Activated CD4-positive, alpha-beta memory T cell treated with anti-CD3 and anti-CD28 coated beads for 36 hours (primary cell): Measurements from ENCODE around the gene ITGA11. TPM values are rescaled to one million over a fixed set of nuclear protein-coding genes. Genes with fewer than 3 reads are reported as not detected.
A peak's percentile ranks its signal among the peaks of the same experiment; 100 is the strongest.

Experiments used
- CTCF ChIA-PET: fragments of 350-600 bp; sonication (Branson Sonifier 250); formaldehyde crosslinking; loops from one replicate; lab custom pipeline; 2021; ENCODE audit warnings: antibody characterized with exemption, inconsistent platforms; lab: Charles Lee
- POLR2A ChIA-PET: fragments of 350-600 bp; sonication (Branson Sonifier 250); formaldehyde crosslinking; loops from one replicate; lab custom pipeline; 2021; ENCODE audit warnings: antibody characterized with exemption; lab: Charles Lee
- DNase-seq: peaks from one replicate; pipeline ENCODE4 v3.0.0-alpha.2; 2020
- H3K27ac Mint-ChIP-seq: one replicate; pipeline ENCODE4 v1.8.0; 2021; ENCODE audit warnings: mixed read lengths
- H3K27me3 Mint-ChIP-seq: one replicate; pipeline ENCODE4 v1.8.0; 2021; ENCODE audit warnings: mixed read lengths
- H3K36me3 Mint-ChIP-seq: one replicate; pipeline ENCODE4 v1.8.0; 2021; ENCODE audit warnings: mixed read lengths
- H3K4me1 Mint-ChIP-seq: one replicate; pipeline ENCODE4 v1.8.0; 2021; ENCODE audit warnings: low read depth, mixed read lengths
- H3K4me3 Mint-ChIP-seq: one replicate; pipeline ENCODE4 v1.8.0; 2021; ENCODE audit warnings: mild to moderate bottlenecking, mixed read lengths
- H3K9me3 Mint-ChIP-seq: one replicate; pipeline ENCODE4 v1.8.0; 2021; ENCODE audit warnings: mixed read lengths
- intact Hi-C: fragments of 100-400 bp; cut with micrococcal nuclease; formaldehyde crosslinking; loops from one replicate; pipeline ENCODE4 v1.15.1; 2023
- total RNA-seq, 2 experiments: library from RNA; stranded (reverse); gene quantifications; one replicate each; pipeline ENCODE4 v1.2.3, GENCODE V29; 2021

The ITGA11 gene
- total RNA-seq, 2 experiments from 2014 or later, result 0.56 to 0.59 TPM

DNA sequence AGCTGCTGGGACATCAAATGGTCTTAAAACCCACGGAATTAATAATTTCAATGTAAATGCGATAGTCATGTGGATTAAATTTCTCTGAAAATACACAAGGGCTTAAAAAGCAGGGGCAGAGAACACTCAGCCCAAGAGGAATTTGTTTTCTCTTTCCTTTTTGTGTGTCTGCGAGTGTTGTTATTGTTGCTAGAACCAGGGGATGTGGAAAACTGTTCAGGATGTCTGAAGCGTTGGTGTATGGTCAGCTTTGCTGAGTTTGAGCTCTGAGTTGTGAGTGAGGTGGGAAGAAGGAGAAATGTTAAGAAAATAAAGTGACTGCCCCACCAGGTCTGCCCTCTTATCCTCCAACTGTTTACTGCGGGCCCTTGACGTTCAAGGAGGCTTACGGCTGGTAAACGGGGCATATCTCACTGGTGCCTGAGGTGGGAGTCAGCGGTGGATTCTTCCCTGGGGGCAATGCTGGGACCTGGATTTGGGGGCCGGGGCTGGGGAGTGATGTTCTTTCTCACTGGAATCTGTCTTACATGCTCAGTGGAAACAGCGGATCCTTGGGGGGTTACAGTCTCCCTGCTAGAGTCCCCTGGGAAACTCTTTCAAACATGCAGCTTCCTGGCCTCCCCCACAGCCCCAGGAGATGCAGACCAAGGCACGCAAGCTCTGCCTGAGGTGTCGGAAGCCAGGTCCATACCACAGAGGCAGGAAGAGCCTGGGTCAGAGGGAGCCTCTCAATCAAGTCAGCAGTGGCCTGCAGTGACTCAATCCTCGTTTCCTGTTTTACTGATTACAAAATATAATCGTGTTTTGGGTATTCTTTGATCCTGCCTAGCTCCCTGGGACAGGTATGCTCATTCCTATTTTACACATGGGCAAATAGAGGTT is 41.8 kb downstream of the ITGA11 start:
- Mint-ChIP-seq H3K4me1 (no peaks in the 10 kb centered on the region), H3K27me3 (peaks cover 30% of the 10 kb centered on the region), H3K4me3 (no peak overlapping the region), H3K36me3 (no peaks in the 10 kb centered on the region), H3K9me3 (no peaks in the 10 kb centered on the region), H3K27ac (no peak overlapping the region)
- peak; percentile 31 for DNase-seq
- POLR2A ChIA-PET, result no interaction called here
- intact Hi-C loops, result no loop called here
- CTCF ChIA-PET, result interaction anchor here (0.9 to 1.6 kb wide), 2 partner anchors 83 to 139 kb away, joined by 3 to 5 read pairs; no protein-coding TSS in a partner anchor

DNA sequence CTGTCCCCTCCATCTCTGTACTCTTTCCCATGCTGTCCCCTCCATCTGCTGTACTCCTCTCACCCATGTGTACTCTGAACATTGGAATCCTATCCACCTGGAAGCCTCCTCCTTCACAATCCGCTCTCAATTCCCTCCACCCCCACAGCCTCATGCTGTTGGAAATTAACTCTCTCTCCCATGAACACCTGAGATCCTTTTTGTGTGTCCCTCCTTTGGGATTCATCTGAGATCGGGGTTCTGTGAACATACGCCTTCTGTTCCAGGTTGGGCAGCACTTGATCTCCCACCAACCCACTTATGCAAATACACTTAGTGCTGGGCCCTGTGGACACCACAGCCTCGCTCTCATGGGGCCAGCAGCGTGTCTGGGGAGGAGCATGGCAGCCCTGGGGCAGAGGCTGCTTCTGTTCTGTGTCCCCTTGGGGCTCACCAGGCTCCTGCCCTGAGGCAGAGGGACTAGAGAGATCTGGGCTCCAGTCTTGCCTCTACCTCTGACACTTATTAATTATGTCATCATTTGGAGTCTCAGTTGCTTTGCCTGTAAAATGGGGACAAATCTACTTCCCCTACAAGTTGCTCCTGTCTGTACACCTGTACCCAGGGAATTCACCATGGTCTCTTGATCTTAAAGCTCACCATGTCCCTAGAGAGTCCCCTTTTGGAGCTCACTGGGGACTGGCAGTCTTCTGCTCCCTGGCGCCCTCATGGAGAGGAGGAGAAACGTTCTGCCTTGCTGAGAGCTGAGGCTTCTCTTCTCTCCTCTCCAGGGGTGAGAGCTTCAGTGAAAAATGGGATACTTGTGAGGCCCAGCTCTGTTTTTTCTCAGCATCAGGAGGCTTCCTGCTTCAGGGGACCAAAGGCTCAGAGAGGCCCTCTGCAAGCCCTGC is 42.7 kb downstream of the ITGA11 start:
- ChIA-PET POLR2A (no interaction called here), CTCF (interaction anchor here (1.6 kb wide), 1 partner anchor 83 kb away, joined by 5 read pairs; no protein-coding TSS in a partner anchor)
- H3K36me3 Mint-ChIP-seq, result no peaks in the 10 kb centered on the region
- intact Hi-C loops, result no loop called here
- DNase-seq, result peak; percentile 6
- no peak overlapping the region for H3K4me3 Mint-ChIP-seq
- H3K27me3 Mint-ChIP-seq, result peaks cover 28% of the 10 kb centered on the region
- H3K27ac Mint-ChIP-seq, result no peak overlapping the region
- H3K4me1 Mint-ChIP-seq, result no peaks in the 10 kb centered on the region
- no peaks in the 10 kb centered on the region for H3K9me3 Mint-ChIP-seq

DNA sequence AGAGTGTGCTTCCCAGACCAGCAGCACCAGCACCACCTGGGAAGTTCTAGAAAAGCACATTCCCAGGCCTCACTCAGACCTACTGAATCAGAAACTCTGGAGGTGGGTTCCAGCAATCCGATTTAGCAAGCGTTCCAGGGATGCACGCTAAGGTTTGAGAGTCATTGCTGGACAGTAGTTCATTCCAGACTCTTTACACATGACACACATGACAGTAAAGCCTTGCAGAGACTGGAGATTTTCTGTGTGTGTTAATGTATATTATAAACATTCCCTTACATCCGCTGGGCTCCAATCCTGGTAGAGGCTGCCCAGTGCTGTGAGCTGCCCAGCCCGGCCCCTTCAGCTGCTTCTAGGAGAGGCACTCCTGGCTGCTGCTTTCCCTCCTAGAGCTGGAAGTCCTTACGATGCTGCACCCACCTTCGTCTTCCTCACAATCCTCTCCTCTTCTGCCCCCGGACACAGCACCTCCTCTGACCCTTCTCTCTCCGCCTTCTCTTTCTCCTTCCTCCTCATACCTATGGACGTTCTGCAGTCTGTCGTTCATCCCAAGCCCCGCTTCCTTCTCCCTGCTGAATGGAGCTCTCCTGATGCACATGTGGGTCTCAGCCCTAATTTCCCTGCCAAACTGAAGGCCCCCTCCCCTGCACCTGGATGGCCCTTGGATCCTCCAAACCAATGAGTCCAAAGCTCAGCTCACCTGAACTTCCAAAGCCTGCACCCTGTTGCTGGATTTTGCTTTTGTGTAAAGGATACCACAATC is 44.4 kb downstream of the ITGA11 start:
- no peak overlapping the region for H3K27ac Mint-ChIP-seq
- ChIA-PET POLR2A (no interaction called here), CTCF (interaction anchor here (1.5 kb wide), 1 partner anchor 81 kb away, joined by 6 read pairs; no protein-coding TSS in a partner anchor)
- no peaks in the 10 kb centered on the region for H3K4me1 Mint-ChIP-seq
- no peaks in the 10 kb centered on the region for H3K9me3 Mint-ChIP-seq
- no peak overlapping the region for H3K4me3 Mint-ChIP-seq
- peaks cover 18% of the 10 kb centered on the region for H3K27me3 Mint-ChIP-seq
- intact Hi-C loops, result no loop called here
- peak; percentile 6 for DNase-seq
- H3K36me3 Mint-ChIP-seq, result no peaks in the 10 kb centered on the region

DNA sequence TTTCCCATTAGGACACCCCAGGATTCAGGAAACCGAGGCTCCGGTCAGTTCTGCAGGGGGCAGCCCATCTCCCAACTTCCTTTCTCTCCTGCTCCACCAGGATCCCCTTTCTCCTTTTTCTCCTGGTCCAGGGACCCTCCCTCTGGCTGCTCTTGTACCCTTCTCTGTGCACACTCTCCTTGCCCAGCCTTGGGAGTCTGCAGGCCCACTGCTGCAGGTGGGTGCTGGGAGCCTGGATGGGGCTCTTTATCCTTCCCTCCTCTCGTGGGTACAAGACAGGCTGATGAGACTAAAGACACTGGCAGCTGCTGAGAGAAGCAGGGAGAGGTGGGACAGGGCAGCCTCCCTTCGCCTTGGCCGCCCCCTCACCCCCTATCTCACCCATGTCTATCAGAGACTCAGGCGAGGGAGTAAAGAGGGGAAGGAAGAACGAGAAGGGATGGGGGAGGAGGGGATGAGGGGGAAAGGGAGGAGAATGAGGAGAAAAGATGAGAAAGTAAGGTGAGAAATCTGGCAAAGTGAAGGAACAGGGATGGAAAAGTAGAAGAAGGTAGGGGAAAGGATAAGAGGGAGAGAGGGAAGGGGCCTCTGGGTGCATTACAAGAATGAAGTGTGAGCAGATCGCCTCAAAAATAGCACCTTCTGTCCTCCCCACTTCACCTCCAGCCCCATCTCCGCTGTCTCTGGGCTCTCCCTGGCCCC is 45.2 kb downstream of the ITGA11 start:
- ChIA-PET CTCF (interaction anchor here (1.5 kb wide), 1 partner anchor 80 kb away, joined by 6 read pairs; no protein-coding TSS in a partner anchor), POLR2A (no interaction called here)
- DNase-seq, result peak; percentile 3
- H3K27me3 Mint-ChIP-seq, result peaks cover 11% of the 10 kb centered on the region
- intact Hi-C loops, result no loop called here
- H3K4me1 Mint-ChIP-seq, result no peaks in the 10 kb centered on the region
- no peaks in the 10 kb centered on the region for H3K9me3 Mint-ChIP-seq
- H3K36me3 Mint-ChIP-seq, result no peaks in the 10 kb centered on the region
- no peak overlapping the region for H3K27ac Mint-ChIP-seq
- no peak overlapping the region for H3K4me3 Mint-ChIP-seq

DNA sequence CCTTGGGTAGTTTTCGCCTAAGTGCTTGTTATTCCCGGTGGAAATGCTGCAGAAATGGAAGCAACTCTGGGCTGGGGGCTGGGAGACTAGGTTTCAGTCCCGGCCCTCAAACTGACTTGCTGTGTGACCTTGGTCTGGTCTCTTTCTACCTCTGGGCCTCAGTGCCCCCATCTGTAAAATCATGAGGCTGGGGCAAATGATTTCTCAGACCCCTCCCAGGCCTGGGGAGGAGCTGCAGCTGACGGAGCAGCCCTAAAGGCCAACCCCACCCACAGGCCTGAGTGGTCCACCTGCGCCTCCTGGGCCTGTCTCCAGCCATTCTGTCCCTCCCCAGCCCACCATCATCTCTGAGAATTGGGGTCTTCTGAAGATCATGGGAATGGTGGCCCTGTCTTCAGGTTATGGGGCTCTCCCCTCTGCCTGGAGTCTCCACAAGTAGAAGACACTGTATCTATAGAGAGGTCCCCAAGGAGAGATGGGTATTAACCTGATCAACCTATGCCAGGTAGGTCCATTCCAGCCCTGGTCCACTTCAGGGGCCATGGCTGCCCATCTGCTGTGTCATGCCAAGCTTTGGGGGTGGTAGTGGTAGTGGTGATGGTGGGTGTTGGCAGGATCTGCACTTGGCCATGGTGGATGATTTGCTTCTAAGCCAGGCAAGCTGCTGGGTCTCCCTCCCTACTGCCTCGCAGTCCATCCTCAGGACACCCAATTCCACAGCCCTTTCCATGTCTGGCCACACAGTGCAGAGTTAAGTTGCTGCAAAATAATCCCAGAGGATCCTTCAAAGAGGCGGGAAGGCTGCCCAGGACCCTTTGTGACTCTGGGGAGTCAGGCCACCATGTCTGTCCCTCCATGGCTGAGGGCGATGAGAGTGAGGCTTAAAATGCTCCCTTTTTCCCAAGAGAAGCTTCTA is 46.0 kb downstream of the ITGA11 start:
- peak; percentile 0 for DNase-seq
- H3K4me3 Mint-ChIP-seq, result no peak overlapping the region
- ChIA-PET CTCF (interaction anchor here (1.4 to 5.2 kb wide), 2 partner anchors 80 to 133 kb away, joined by 3 to 50 read pairs; no protein-coding TSS in a partner anchor), POLR2A (no interaction called here)
- intact Hi-C loops, result no loop called here
- peaks cover 6% of the 10 kb centered on the region for H3K27me3 Mint-ChIP-seq
- no peaks in the 10 kb centered on the region for H3K9me3 Mint-ChIP-seq
- no peak overlapping the region for H3K27ac Mint-ChIP-seq
- H3K4me1 Mint-ChIP-seq, result no peaks in the 10 kb centered on the region
- no peaks in the 10 kb centered on the region for H3K36me3 Mint-ChIP-seq

DNA sequence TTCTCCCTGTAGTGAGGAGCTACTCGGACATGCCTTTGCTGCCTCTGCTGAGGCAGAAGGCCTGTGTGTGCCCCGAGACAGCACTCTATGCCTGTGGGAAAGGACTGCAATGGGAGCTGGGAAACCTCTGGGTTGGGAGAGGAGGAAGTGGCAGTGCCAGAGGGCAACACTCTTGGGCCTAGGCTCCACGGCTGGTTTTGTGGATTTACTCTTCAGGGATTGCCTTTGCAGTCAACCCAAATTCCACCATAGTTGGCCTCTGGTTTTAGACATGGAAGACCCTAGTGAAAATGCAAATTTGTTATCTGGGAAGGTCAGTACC is 46.8 kb downstream of the ITGA11 start:
- ChIA-PET CTCF (interaction anchor here (1.4 to 5.2 kb wide), 3 partner anchors 11 to 132 kb away, joined by 3 to 50 read pairs (median 10); no protein-coding TSS in a partner anchor), POLR2A (no interaction called here)
- DNase-seq, result peak; percentile 4
- H3K4me3 Mint-ChIP-seq, result no peak overlapping the region
- intact Hi-C loops, result no loop called here
- H3K9me3 Mint-ChIP-seq, result no peaks in the 10 kb centered on the region
- no peaks in the 10 kb centered on the region for H3K36me3 Mint-ChIP-seq
- no peak overlapping the region for H3K27ac Mint-ChIP-seq
- H3K27me3 Mint-ChIP-seq, result peaks cover 3% of the 10 kb centered on the region
- no peaks in the 10 kb centered on the region for H3K4me1 Mint-ChIP-seq

DNA sequence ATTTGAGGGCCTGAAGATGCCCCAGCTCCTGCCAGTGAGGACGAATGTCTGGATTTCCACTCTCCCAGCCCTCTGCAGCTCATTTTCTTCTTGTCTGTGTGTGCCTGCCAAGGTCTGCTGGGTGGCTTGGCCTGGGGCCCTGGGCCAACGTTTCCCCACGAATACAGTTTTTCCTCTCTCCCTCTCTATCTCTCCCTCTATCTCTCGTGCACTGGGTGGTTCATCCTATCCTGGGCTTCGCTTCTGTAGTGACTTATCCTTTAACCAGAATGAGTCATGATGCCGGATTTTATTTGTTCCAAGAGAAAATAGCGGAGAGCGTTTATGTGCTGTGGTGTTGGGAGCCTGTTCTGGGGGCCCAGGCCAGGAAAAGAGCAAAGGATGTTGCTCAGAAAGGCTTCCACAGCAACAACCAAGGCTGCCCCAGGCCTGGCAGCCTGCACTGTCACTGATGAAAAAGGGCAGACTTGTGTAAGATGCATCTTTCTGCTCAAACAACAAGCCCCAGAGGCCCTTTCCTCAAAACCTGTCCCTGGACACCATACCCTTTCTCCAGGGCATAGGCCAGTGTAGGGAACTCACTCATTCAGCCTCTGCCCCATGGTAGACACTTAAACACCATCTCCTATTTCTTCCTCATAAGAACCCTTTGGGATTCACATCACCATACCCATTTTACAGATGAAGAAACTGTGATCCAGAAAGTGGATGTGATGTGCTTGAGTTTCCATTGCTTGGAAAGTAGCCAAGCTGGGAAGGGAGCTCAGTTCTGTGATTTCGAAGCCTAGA is 47.3 kb downstream of the ITGA11 start:
- Mint-ChIP-seq H3K9me3 (no peaks in the 10 kb centered on the region), H3K27me3 (no peaks in the 10 kb centered on the region), H3K36me3 (no peaks in the 10 kb centered on the region), H3K4me1 (peaks cover 5% of the 10 kb centered on the region), H3K27ac (no peak overlapping the region), H3K4me3 (no peak overlapping the region)
- DNase-seq, result peak; percentile 3
- CTCF ChIA-PET, result interaction anchor here (0.6 to 5.9 kb wide), 9 partner anchors 11 to 1916 kb away, joined by 3 to 50 read pairs (median 4); partner anchors contain the start of gene FEM1B
- intact Hi-C loops, result no loop called here
- POLR2A ChIA-PET, result no interaction called here

DNA sequence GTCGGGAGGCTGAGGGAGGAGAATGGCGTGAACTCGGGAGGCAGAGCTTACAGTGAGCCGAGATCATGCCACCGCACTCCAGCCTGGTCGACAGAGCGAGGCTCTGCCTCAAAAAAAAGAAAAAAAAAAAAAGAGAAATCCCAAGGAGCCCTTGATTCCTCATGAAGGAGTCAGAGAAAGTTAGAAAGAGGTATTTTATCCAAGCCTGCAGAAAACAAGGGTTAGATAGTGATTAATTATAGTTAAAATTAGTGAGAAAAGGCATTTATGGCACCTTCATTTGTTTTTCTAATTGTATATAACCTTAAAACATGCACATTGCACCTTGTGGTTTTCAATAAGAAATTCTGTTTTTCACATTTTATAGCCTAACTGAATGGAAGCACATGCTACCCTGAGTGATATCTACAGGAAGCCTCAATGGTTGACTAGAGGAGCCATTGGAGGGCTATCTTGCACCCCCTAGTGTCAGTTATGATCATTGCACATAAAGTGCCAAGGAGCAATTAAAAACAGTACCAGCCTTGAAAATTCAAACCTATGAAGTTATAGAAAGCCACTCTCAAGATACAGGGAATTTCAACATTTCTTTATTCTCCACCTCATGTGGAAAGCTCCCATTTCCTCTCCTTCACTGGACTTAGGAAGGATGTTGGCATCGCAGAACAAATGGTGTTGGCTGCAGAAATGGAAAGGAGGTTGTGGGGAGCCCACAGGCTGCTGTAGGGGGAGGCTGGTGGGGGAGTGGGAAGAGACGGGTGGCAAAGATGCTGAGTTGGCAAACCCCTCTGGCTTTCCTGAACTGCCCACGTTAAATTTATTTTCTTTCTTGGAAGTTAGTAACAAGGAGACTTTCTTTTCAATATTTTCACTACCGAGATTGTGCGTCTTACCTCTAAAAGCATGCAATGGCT is 48.5 kb downstream of the ITGA11 start:
- intact Hi-C loops, result loop anchor here (1.0 kb wide), 2 partner anchors 77 to 130 kb away; no protein-coding TSS in a partner anchor
- Mint-ChIP-seq H3K27me3 (no peaks in the 10 kb centered on the region), H3K36me3 (no peaks in the 10 kb centered on the region), H3K4me1 (peaks cover 9% of the 10 kb centered on the region), H3K9me3 (no peaks in the 10 kb centered on the region), H3K4me3 (no peak overlapping the region), H3K27ac (no peak overlapping the region)
- CTCF ChIA-PET, result interaction anchor here (0.8 to 5.9 kb wide), 9 partner anchors 10 to 131 kb away, joined by 3 to 50 read pairs (median 7); partner anchors contain the start of gene FEM1B
- DNase-seq, result peak; percentile 42
- POLR2A ChIA-PET, result no interaction called here
